OCI-LY3 (cell line): Measurements from ENCODE around the gene INPP5J.

Source experiments
- EZH2phosphoT487 ChIP-seq: fragments of 200-600 bp; shearing (Covaris generic); IDR thresholded peaks from 2 replicates; pipeline ENCODE4 v1.6.1; 2018; ENCODE audit warnings: antibody characterized with exemption, mixed run types, low read depth
- TF ChIP-seq, protein P1 (sequence below): fragments of 200-600, 300-600 bp; sonication (generic); IDR thresholded peaks from 2 replicates; pipeline ENCODE4 v1.5.1; 2014; ENCODE audit warnings: antibody characterized with exemption, low read length, low read depth

DNA sequence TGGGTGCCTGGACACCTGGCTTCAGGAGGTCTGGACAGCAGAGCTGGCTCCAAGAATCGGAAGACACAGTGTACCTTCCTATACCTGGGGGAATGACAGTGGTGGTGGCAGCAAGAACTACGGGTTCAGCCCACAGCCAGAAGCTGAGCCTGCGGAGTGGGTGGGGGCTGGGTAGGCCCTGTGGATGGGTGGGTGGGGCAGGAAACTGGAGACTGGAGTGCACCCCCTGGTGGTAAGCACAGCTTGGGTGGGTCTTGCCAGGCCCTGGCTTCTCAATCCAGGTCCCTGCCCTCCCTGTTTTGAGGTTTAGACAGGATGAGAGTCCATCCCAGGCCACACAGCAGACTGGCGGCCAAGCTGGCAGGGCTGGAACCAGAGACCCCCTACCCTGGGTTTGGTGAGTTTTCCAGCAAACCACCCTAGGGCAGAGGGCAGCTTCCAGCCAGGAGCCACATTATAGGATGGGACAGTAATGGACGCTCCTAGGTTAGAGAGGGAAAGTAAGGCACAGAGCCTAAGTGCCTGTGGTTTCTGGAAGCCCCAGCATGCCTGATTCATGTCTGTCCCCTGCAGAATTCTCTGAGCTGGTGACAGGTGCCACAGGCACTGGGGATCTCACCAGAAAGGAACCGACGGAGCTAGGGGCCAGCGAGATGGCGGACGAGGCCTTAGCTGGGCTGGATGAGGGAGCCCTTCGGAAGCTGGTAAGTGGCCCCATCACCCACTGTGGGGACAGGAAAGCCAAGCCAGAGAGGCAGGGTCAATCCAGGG is 40.0 kb upstream of the INPP5J start:
- TF ChIP-seq, protein P1, sequence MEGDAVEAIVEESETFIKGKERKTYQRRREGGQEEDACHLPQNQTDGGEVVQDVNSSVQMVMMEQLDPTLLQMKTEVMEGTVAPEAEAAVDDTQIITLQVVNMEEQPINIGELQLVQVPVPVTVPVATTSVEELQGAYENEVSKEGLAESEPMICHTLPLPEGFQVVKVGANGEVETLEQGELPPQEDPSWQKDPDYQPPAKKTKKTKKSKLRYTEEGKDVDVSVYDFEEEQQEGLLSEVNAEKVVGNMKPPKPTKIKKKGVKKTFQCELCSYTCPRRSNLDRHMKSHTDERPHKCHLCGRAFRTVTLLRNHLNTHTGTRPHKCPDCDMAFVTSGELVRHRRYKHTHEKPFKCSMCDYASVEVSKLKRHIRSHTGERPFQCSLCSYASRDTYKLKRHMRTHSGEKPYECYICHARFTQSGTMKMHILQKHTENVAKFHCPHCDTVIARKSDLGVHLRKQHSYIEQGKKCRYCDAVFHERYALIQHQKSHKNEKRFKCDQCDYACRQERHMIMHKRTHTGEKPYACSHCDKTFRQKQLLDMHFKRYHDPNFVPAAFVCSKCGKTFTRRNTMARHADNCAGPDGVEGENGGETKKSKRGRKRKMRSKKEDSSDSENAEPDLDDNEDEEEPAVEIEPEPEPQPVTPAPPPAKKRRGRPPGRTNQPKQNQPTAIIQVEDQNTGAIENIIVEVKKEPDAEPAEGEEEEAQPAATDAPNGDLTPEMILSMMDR, result peak; percentile 54
- no peak for TF ChIP-seq EZH2phosphoT487
